Thyroid gland (tissue), 4 donors: ENCODE measurements around the gene BTBD16. TPM values are rescaled to one million over a fixed set of nuclear protein-coding genes. Genes with fewer than 3 reads are reported as not detected.

Source experiments
- DNase-seq, 2 donors: peaks; one replicate each; pipeline ENCODE4 v3.0.0-alpha.2; 2019
- H3K27ac ChIP-seq, 3 donors: fragments of 200-600 bp; sonication (generic); 1 replicate in 2 of 3; 2 replicates in 1 of 3; pipeline ENCODE4 v1.5.1; 2016 to 2019; ENCODE audit warnings: mild to moderate bottlenecking in 1 of 3, moderate library complexity in 1 of 3
- H3K27me3 ChIP-seq: fragments of 200-600 bp; sonication (generic); one replicate; pipeline ENCODE4 v1.5.1; 2019
- H3K36me3 ChIP-seq, 2 donors: fragments of 200-600 bp; sonication (generic); one replicate each; pipeline ENCODE4 v1.5.1; 2016 to 2019
- H3K4me1 ChIP-seq, 2 donors: fragments of 200-600 bp; sonication (generic); one replicate each; pipeline ENCODE4 v1.5.1; 2017 to 2019
- H3K4me3 ChIP-seq, 3 donors: fragments of 200-600 bp; sonication (generic); replicated peaks in 1 of 3; 1 replicate in 2 of 3; 2 replicates in 1 of 3; pipeline ENCODE4 v1.5.1; 2016; ENCODE audit warnings: mild to moderate bottlenecking in 1 of 3
- H3K9me3 ChIP-seq: fragments of 200-600 bp; sonication (generic); one replicate; pipeline ENCODE4 v1.5.1; 2017
- CTCF ChIP-seq, 6 experiments: fragments of 200-600 bp in 3 of 6; fragments of 450-650 bp in 3 of 6; sonication (generic) in 3 of 6; IDR thresholded peaks; one replicate each; pipeline ENCODE4 v1.5.1; 2016 to 2019; ENCODE audit warnings: antibody characterized with exemption in 6 of 6, mild to moderate bottlenecking in 2 of 6, inconsistent platforms in 1 of 6, moderate library complexity in 1 of 6
- POLR2A ChIP-seq, 2 donors: fragments of 450-650 bp; IDR thresholded peaks; one replicate each; pipeline ENCODE4 v1.6.1; 2017; ENCODE audit warnings: antibody characterized with exemption in 2 of 2, mild to moderate bottlenecking in 2 of 2, moderate library complexity in 1 of 2
- WGBS, 2 donors: methylation state at CpG; one replicate each; pipeline ENCODE4 v1.1.5; 2017; 5-methylcytosine and 5-hydroxymethylcytosine counted together
- intact Hi-C: fragments of 100-400 bp; cut with DNase I; formaldehyde crosslinking; loops from one replicate; pipeline ENCODE4 v1.15.1; 2023
- total RNA-seq, 4 donors: library from RNA; depleted of rRNA; stranded (reverse); fragments of >200 nt; gene quantifications; one replicate each; pipeline ENCODE4 v1.2.3, GENCODE V29; 2016

Gene BTBD16
- total RNA-seq, 4 donors from 2014 or later = 0.11 TPM; not detected in 3

GRCh38 chr10:122234416-122234815, 36.7 kb upstream of the BTBD16 start:
- no peak overlapping the region for H3K4me3 ChIP-seq
- TF ChIP-seq CTCF (IDR thresholded peaks at IDR 0.05) (no peak), POLR2A (IDR thresholded peaks at IDR 0.05) (no peak)
- H3K4me1 ChIP-seq = no peaks in the 10 kb centered on the region
- H3K27ac ChIP-seq = no peak overlapping the region
- H3K27me3 ChIP-seq = no peaks in the 10 kb centered on the region
- no peak for DNase-seq
- no peaks in the 10 kb centered on the region for H3K9me3 ChIP-seq
- peaks cover 43 to 58% of the 10 kb centered on the region in 2 donors for H3K36me3 ChIP-seq
- 89 to 94% methylated on average over 2 of the region's 2 CpGs for WGBS, 2 donors
- intact Hi-C loops = no loop called here

GRCh38 chr10:122236690-122237306, 34.3 kb upstream of the BTBD16 start:
- Histone ChIP-seq H3K27me3 (no peaks in the 10 kb centered on the region), H3K4me3 (no peak overlapping the region), H3K4me1 (no peaks in the 10 kb centered on the region), H3K27ac (no peak overlapping the region), H3K9me3 (no peaks in the 10 kb centered on the region), H3K36me3 (peaks cover 39 to 57% of the 10 kb centered on the region in 2 donors)
- DNase-seq = no peak
- intact Hi-C loops = no loop called here
- TF ChIP-seq CTCF (IDR thresholded peaks at IDR 0.05) (no peak), POLR2A (IDR thresholded peaks at IDR 0.05) (no peak)
- 88 to 98% methylated on average over 5 of the region's 5 CpGs for WGBS, 2 donors

- H3K36me3 ChIP-seq = peaks cover 44 to 63% of the 10 kb centered on the region in 2 donors
- intact Hi-C loops = no loop called here
These were observed 33.6 kb upstream of the BTBD16 start for GRCh38 chr10:122237331-122237990.

GRCh38 chr10:122239578-122240257, 31.4 kb upstream of the BTBD16 start:
- no peak overlapping the region for H3K27ac ChIP-seq
- TF ChIP-seq POLR2A (IDR thresholded peaks at IDR 0.05) (no peak), CTCF (IDR thresholded peaks at IDR 0.05) (no peak)
- no peaks in the 10 kb centered on the region for H3K9me3 ChIP-seq
- no peak for DNase-seq
- 92 to 93% methylated on average over 10 of the region's 10 CpGs for WGBS, 2 donors
- H3K36me3 ChIP-seq = peaks cover 49 to 64% of the 10 kb centered on the region in 2 donors
- H3K4me3 ChIP-seq = no peak overlapping the region
- peaks cover 0 to 9% of the 10 kb centered on the region in 2 donors for H3K4me1 ChIP-seq
- no peaks in the 10 kb centered on the region for H3K27me3 ChIP-seq
- intact Hi-C loops = loop anchor here (10.0 kb wide), 1 partner anchor 45 kb away; no protein-coding TSS in a partner anchor

More at GRCh38 chr10:122237331-122237990, 33.6 kb upstream of the BTBD16 start:
- no peak for DNase-seq
- TF ChIP-seq POLR2A (IDR thresholded peaks at IDR 0.05) (no peak), CTCF (IDR thresholded peaks at IDR 0.05) (no peak)
- Histone ChIP-seq H3K9me3 (no peaks in the 10 kb centered on the region), H3K27me3 (no peaks in the 10 kb centered on the region), H3K27ac (no peak overlapping the region), H3K4me1 (no peaks in the 10 kb centered on the region), H3K4me3 (no peak overlapping the region)
- WGBS, 2 donors = 87 to 88% methylated on average over 17 of the region's 17 CpGs
